ENCODE results near the gene ZNF652.

ZNF652 gene

GRCh38 chr17:49404361-49404760, 42.3 kb upstream of the ZNF652 start:
- H3K4me3 ChIP-seq (ENCODE audit: low read length), result no peak overlapping the region
- TF ChIP-seq, protein P1, sequence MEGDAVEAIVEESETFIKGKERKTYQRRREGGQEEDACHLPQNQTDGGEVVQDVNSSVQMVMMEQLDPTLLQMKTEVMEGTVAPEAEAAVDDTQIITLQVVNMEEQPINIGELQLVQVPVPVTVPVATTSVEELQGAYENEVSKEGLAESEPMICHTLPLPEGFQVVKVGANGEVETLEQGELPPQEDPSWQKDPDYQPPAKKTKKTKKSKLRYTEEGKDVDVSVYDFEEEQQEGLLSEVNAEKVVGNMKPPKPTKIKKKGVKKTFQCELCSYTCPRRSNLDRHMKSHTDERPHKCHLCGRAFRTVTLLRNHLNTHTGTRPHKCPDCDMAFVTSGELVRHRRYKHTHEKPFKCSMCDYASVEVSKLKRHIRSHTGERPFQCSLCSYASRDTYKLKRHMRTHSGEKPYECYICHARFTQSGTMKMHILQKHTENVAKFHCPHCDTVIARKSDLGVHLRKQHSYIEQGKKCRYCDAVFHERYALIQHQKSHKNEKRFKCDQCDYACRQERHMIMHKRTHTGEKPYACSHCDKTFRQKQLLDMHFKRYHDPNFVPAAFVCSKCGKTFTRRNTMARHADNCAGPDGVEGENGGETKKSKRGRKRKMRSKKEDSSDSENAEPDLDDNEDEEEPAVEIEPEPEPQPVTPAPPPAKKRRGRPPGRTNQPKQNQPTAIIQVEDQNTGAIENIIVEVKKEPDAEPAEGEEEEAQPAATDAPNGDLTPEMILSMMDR (conservative IDR thresholded peaks at IDR 0.05; ENCODE audit: low read depth, low read length), result no peak
- DNase-seq (ENCODE audit: low read depth), result no peak

DNA sequence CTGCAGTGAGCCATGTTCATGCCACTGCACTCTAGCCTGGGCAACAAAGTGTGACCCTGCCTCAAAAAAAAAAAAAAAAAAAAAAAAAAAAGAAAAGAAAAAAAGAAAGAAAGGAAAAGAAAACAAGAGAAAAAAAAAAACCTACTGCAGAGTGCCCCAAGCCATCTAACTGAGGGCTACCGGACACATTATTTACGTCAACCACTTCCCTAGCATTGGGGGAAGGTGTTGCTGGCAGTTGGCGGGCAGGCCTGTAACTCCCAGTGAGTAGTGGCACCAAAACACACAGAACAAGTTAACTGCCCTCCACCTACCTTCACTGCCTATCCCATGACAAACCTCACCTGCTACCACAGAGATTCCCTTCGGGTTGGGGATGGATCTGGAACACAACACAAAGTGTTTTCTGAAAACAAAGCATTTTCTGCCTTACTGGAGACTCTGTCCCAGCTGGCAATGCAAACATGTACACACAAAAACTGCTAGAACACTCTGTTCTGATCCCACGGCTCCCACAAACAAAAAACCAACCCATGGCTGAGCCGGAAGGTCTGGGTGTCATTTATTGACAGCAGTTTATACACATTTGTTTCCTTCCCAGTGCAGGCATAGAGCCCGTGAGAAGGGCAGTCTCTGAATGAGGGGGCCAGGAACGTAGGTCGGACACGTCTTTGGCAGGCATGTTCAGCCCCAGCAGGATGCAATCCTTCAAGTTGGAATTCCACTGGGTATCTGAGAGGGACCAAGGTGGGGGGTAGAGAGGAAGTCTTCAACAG, 41.7 kb upstream of the ZNF652 start:
- DNase-seq (ENCODE audit: low read depth), result no peak
- no peak overlapping the region for H3K4me3 ChIP-seq (ENCODE audit: low read length)
- TF ChIP-seq, protein P1 (conservative IDR thresholded peaks at IDR 0.05; ENCODE audit: low read depth, low read length), result no peak

GRCh38 chr17:49402706-49403105, 40.7 kb upstream of the ZNF652 start:
- TF ChIP-seq, protein P1 (conservative IDR thresholded peaks at IDR 0.05; ENCODE audit: low read depth, low read length), result no peak
- no peak overlapping the region for H3K4me3 ChIP-seq (ENCODE audit: low read length)
- no peak for DNase-seq (ENCODE audit: low read depth)

DNA sequence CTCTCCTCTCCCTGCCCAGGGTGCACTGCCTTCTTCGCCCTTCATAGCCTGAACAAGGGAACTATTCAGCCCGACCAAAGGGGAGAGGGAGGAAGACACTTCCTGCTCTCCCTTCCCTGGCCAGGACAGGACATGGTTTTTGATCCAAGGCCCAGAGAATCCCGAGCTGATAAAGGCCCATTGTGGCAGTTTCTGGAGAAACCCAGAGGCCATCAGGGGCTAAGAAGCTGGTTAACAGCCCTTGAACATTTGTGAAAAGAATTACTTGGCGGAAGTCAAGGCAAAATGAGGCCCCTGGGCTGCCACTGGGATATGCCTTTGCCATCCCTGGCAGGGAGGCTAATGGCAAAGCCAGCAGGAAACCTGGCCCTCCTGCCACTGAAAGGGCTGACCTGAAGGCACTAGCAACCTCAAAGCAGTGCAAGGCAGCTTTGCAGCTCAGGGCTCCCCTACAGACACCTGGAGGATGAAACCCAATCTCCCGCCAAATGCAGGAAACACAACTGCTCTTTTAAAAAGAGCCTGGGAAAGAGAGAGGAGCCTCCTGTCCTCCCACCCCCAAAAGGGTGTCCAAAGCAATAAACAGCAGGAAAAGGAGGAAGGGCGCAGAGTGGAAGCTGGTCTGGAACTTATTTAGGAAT, 40.0 kb upstream of the ZNF652 start:
- H3K4me3 ChIP-seq (ENCODE audit: low read length), result no peak overlapping the region
- DNase-seq (ENCODE audit: low read depth), result no peak
- TF ChIP-seq, protein P1 (conservative IDR thresholded peaks at IDR 0.05; ENCODE audit: low read depth, low read length), result no peak

DNA sequence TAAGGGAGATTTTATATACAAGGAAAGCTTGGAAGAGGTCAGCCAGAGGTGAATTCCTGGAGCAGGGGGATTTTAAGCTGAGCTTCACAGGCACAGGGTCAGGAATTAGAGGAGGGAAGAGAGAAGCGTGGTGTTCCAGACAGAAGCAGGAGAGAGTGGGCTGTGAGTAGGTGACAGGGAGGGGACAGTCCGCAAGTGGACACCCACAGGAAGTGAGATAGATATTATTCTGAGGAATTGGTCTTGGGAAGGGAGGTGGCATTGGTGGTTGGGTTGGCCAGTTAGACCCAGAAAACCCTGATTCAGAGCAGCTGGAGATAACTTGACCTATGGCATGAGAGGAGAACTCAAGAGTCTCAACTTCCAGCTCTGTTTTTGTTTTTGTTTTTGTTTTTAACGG, 37.9 kb upstream of the ZNF652 start:
- no peak for DNase-seq (ENCODE audit: low read depth)
- TF ChIP-seq, protein P1 (conservative IDR thresholded peaks at IDR 0.05; ENCODE audit: low read depth, low read length), result no peak
- H3K4me3 ChIP-seq (ENCODE audit: low read length), result no peak overlapping the region

- no peak overlapping the region for H3K4me3 ChIP-seq (ENCODE audit: low read length)
- TF ChIP-seq, protein P1 (conservative IDR thresholded peaks at IDR 0.05; ENCODE audit: low read depth, low read length), result no peak
- DNase-seq (ENCODE audit: low read depth), result no peak
Measured at GRCh38 chr17:49397586-49397985, 35.5 kb upstream of the ZNF652 start.

Data from retinal pigment epithelial cell (primary cell).